Activated T-cell treated with anti-CD3 and anti-CD28 coated beads for 4 hours (primary cell): ENCODE results near the gene MAEA.

Experiments used
- DNase-seq: peaks from one replicate; pipeline ENCODE4 v3.0.0-alpha.2; 2020

The MAEA gene

DNA sequence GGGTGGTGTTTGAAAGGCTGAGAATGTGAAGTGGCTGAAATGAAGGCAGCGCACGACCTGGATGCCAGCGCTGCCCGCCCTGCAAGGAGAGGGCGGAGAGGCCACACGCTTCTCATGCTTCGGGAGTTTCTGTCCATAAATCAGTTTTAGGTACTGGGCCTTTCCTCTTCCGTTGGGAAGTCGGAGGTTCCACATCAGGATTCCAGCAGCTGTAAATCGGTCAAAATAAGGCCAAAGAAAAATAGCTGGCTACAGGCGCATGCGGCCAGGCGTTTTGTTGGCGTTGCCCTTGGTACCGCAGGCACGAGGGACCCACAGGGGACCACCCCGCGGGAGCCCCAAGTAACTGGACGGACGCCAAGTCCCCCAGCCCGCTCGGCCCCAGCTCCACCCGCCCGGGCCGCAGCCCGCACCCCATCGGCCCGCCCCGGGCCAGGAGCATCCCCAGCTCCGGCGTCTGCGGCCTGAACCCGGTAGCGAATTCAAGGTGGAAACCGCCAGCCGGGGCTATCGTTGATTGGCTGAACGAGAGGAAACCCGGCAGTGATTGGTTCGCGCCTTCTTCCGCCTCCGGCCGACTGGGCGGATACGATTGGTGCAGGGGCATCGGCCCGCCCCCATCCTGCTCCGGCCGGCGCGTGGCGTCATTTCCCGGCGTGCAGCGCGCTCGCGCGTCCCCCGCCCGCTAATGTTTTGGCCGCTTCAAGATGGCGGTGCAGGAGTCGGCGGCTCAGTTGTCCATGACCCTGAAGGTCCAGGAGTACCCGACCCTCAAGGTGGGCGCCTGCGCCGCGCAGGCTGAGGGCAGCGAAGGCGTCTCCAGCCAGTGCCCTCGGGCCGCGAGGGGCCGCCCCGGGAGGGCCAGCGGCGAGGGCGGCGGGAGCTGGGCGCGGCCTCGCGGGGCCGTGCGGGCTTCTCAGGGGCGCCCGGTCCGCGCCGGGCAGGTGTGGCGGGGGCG, at the start of gene MAEA:
Gene MAEA (plus strand): TSS at position 685 of the 958 bp plus-strand sequence. CDS start 23 bp downstream, at position 708.
- DNase-seq, result peak; percentile 95

DNA sequence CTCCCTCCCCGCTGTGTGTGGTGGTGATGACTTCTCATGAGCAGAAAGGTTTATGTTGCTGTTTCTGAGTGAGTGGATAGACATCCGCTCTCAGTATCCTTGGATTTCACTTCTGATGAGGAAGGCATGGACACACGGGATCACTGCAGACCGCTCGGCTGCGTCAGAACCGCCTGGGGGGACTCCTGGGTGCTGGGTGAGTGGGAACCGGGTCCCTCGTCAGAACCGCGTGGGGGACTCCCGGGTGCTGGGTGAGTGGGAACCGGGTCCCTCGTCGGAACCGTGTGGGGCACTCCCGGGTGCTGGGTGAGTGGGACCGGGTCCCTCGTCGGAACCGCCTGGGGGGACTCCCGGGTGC, 49.8 kb upstream of the MAEA start:
- no peak for DNase-seq

DNA sequence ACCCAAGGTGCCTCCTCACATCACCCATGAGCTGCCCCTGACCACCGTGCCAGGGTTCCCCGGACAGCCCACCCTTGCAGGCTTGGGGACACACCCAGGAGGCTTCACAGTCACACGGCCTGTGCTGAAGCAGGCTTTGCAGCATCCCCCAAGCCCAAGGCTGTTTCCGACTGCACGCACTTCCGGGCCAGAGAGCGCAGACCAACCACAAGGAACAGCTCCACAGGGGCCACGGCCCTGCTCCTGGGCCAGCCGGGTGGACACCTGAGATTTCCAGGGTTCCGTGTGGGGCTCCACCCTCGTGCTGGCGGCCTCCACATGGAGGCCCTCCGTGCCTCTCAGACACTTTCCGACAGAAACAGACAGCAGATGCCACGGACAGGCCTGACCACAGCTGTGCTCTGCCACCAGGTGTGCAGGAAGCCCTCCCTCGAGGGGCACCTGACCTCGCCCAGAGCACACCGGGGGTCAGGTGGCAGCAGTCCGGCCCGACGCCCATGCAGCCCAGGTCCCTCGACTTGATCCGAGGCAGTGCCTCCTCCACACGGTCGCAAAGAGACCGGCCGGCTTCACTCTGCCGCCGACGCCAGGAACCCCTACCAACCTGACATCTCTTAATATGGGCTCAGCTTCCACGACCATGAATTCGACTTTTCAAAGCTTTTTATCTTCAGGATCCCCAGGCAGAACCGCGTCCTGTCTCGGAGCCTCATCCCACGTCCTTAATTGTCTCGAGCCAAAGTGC, 48.8 kb upstream of the MAEA start:
- DNase-seq, result no peak

- no peak for DNase-seq
Observed at GRCh38 chr4:1241466-1241935, 48.2 kb upstream of the MAEA start.

- DNase-seq, result no peak
Observed at GRCh38 chr4:1241936-1242505, 47.7 kb upstream of the MAEA start.

- no peak for DNase-seq
Observed at GRCh38 chr4:1242506-1243450, 46.9 kb upstream of the MAEA start.

DNA sequence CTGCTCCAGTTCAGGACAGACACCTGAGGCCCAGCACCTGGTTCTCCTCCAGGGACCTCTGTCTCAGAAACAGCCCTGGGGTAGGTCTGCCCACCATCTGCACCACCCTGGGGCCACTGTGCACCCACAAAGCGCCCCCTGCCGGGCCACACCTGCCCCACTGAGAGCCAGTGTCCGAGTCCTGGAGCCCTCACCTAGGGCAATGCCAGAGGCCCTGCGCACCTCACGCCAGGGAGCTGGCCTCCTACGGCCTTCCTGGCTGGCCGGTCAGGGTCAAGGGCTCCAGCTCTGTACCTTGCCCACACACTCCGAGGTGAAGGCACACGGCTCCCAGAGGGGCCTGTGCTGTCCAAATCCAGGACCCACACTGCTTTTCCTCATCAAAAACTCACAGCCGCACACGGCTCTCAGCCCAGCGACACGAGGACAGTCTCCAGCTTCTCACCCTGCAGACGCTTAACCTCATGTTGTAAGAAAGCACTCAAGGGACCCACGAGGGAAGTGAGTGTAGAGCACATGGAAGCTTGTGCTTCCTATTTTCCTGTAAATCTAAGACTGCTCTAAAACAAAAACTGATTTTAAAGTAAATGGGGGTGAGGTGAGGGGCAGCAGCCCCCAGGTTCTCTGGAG, 46.1 kb upstream of the MAEA start:
- DNase-seq, result no peak

GRCh38 chr4:1244081-1244977, 45.4 kb upstream of the MAEA start:
- no peak for DNase-seq

DNA sequence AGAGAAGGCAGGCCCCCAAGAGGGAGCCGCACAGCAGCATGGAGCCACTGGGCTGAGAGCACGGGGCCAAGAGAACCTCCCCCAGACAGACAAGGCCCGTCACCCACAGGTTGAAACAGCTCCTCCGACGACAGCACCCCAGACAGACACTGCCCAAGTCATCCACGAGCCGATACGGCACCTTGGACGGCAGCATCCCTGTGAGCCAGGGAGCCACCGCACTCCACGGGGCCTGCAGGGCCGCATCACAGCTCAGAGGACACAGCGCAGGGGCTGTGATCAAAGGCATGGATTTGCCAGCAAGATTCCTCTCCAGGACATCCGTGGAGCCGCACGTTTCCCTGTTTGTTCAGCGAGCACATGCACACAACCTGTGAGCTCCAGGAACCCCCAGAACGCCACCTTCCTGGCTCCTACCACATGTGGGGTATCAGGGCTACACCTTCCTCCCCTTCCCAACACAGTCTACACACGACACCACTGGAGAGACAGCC, 44.7 kb upstream of the MAEA start:
- no peak for DNase-seq

DNA sequence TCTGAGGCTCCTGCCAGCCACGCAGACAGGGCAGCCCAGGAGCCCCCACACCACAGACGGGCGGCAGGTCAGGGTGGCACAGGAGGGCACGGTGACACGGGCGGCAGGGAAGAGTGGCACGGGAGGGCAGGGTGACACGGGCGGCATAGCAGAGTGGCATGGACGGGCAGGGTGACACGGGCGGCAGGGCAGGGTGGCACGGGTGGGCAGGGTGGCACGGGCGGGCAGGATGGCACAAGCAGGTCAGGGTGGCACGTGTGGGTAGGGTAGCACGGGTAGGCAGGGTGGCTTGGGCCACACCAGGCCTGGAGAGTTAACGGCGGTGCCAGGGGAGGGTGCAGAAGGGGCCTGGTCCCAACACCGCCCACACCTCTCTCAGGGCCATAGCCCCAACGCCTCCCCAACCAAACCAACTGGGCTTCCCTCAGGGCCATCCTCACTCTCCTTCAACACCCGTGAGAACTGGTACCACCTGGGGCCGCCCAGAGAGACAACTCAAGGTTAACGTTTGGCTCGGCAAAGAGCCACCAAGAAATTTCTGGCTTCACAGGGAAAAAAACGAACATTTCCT, 44.1 kb upstream of the MAEA start:
- no peak for DNase-seq

- DNase-seq, result no peak
Observed at GRCh38 chr4:1246111-1246881, 43.4 kb upstream of the MAEA start.

DNA sequence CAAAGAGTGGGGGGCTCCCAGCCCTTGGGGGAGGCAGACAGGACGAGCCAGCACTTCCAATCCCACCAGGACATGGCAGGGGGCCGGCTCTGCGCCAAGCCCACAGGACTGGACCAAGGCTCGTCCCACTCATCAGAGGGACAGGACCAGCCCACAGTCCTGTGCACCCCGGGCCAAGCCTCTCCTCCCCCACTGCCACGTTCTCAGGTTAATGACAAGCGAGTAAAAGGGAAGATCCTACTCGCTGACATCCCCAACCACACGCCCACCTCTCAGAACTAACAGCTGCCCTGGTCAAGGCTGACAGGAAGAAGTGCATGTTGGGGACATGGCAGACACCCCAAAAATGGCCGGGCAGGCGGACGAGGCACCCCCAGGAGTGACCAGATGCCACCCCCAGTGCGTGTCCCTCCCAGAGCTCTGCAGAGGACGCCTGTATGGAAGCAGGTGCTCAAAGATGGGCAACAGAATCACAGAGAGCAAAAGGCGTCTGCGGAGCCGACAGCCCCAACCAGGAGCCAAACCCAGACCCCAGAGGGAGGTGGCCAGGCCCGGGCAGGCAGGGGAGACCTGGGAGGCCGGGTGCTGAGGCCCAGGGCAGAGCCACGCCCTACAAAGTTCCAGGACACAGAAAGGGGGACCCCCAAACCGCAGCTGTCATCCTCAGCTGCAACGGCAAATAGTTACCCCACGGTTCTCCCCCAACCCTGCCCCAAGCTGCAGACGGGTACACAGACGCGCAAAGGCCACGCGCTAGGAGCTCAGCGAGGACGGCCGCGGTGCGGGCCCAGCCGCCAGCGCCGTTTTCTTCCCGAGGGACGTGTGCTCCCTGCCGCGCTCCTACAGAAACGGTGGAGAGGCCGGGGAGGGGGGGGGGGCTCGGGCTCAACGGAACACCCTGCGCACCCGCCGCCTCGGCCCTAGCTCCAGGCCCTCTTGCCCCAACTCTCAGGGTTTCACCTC, 42.5 kb upstream of the MAEA start:
- no peak for DNase-seq

DNA sequence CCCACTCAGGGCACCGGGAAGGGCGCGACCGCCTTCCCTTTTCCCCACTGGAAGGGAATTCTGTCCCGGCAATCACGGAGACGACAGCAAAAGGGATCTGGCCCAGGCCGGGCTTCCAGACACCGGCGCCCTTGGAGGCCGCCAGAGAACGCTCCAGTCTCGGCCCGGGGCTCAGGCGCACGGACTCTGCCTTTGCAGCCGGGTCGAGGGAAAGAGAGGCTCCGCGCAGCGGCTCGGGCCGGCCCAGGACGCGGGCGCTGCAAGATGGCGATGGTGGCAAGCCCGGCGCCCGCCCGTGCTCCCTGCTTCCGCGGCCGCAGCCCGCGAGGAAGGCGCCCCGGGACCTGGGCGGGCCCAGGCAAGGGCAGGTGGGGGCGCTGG, 41.8 kb upstream of the MAEA start:
- DNase-seq, result no peak

- DNase-seq, result peak; percentile 73
Observed at GRCh38 chr4:1248245-1249147, 41.2 kb upstream of the MAEA start, which contains the start of gene CTBP1. Gene CTBP1 (minus strand): TSS chr4:1249130. CDS start chr4:1241331, 7,799 bp downstream.

DNA sequence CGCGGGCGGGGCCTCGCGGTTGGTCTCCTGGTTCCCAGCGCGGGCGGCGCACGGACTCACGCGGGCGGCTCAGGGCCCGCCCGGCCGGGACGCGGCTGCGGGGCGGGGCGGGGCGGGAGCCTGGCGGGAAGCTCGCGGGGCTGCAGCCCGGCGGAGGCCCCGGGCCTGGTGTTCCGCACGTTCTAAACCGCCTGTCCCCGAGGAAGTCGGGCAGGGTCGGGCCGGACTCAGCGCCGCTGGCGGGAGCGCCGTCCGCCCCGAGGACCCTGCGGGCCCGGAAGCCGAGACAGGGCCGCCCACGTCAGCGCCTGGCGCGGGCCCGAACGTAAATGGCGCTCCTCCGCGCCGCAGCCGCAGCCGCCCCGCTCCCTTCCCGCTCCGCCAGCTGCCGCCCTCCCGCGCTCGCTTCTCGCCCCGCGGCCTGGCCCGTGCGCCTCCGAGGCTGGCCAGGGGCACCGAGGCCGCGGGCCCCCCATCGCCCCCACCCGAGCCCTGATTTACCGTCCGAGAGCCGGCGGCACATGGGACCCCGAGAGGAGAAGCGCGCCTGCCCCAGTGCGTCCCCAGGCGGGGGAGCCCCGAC, 40.5 kb upstream of the MAEA start:
- DNase-seq, result peak; percentile 72

GRCh38 chr4:1249731-1250526, 39.8 kb upstream of the MAEA start:
- peak; percentile 39 for DNase-seq
